HG02981 (cell line): ENCODE results near the gene SMIM12.

Source experiments
- ATAC-seq: cut with Tn5 transposase; IDR thresholded peaks from one replicate; pipeline ENCODE4 v1.9.1; 2021; ENCODE audit warnings: mild to moderate bottlenecking, moderate library complexity; ENCODE audit not compliant: unreplicated experiment

SMIM12 gene

GRCh38 chr1:34808051-34808810, 51.3 kb downstream of the SMIM12 start:
- ATAC-seq = no peak

GRCh38 chr1:34806396-34806795, 53.2 kb downstream of the SMIM12 start:
- ATAC-seq = no peak

- ATAC-seq = no peak
Measured at GRCh38 chr1:34803770-34804169, 55.8 kb downstream of the SMIM12 start.
